Neural cell (in vitro differentiated cells): Measurements from ENCODE around the gene LPIN2. TPM values are rescaled to one million over a fixed set of nuclear protein-coding genes. Genes with fewer than 3 reads are reported as not detected.

Experiments
- H2AFZ ChIP-seq: fragments of 200-600, 300-800 bp; sonication (generic), shearing (Covaris generic); 2 replicates; pipeline ENCODE4 v1.6.0; 2014; ENCODE audit warnings: low read depth, mild to moderate bottlenecking, antibody characterized with exemption, low read length, moderate library complexity
- H3F3A ChIP-seq: fragments of 200-600 bp; shearing (Covaris generic); 2 replicates; pipeline ENCODE4 v1.6.1; 2016; ENCODE audit warnings: mild to moderate bottlenecking, moderate library complexity, mixed read lengths, antibody characterized with exemption, low read length; ENCODE audit not compliant: insufficient read depth, poor library complexity, severe bottlenecking
- H3K27ac ChIP-seq: fragments of 200-600, 300-800 bp; sonication (generic), shearing (Covaris generic); 2 replicates; pipeline ENCODE4 v1.5.1; 2014; ENCODE audit warnings: mild to moderate bottlenecking, low read length, moderate library complexity
- H3K27me3 ChIP-seq: fragments of 300-800, 200-600 bp; sonication (generic), shearing (Covaris generic); 2 replicates; pipeline ENCODE4 v1.6.0; 2014; ENCODE audit warnings: mild to moderate bottlenecking, low read depth, low read length, moderate library complexity; ENCODE audit not compliant: insufficient read depth
- H3K36me3 ChIP-seq: fragments of 300-800, 200-600 bp; sonication (generic), shearing (Covaris generic); 2 replicates; pipeline ENCODE4 v1.5.1; 2014; ENCODE audit warnings: mild to moderate bottlenecking, antibody characterized with exemption, low read length, moderate library complexity; ENCODE audit not compliant: insufficient read depth
- H3K4me2 ChIP-seq: fragments of 300-800, 200-600 bp; sonication (generic), shearing (Covaris generic); 2 replicates; pipeline ENCODE4 v1.6.0; 2014; ENCODE audit warnings: mild to moderate bottlenecking, low read length
- H3K4me3 ChIP-seq: fragments of 300-800, 200-600 bp; sonication (generic), shearing (Covaris generic); 2 replicates; pipeline ENCODE4 v1.5.1; 2014; ENCODE audit warnings: mild to moderate bottlenecking, low read length, moderate library complexity
- H3K79me2 ChIP-seq: fragments of 200-600 bp; shearing (Covaris generic); replicated peaks from 2 replicates; pipeline ENCODE4 v1.6.0; 2014; ENCODE audit warnings: mild to moderate bottlenecking, low read length, moderate library complexity; ENCODE audit not compliant: insufficient read depth
- H3K9ac ChIP-seq: fragments of 300-800, 200-600 bp; sonication (generic), shearing (Covaris generic); 2 replicates; pipeline ENCODE4 v1.6.1; 2016; ENCODE audit warnings: mild to moderate bottlenecking, low read length, mixed read lengths
- H3K9me2 ChIP-seq: fragments of 200-600 bp; shearing (Covaris generic); 2 replicates; pipeline ENCODE4 v1.6.1; 2016; ENCODE audit warnings: mild to moderate bottlenecking, low read length, mixed read lengths; ENCODE audit not compliant: insufficient read depth
- H3K9me3 ChIP-seq: fragments of 200-600, 300-800 bp; sonication (generic), shearing (Covaris generic); 2 replicates; pipeline ENCODE4 v1.6.1; 2016; ENCODE audit warnings: mild to moderate bottlenecking, mixed run types, low read length, moderate library complexity, mixed read lengths
- H4K20me1 ChIP-seq: fragments of 200-600 bp; shearing (Covaris generic); 2 replicates; pipeline ENCODE4 v1.6.1; 2016; ENCODE audit warnings: mild to moderate bottlenecking, mixed run types; ENCODE audit not compliant: insufficient read depth
- CTCF ChIP-seq: fragments of 450-650 bp; IDR thresholded peaks from 2 replicates; pipeline ENCODE4 v1.5.1; 2014; ENCODE audit warnings: antibody characterized with exemption, mild to moderate bottlenecking, moderate library complexity; ENCODE audit not compliant: poor library complexity, severe bottlenecking
- EP300 ChIP-seq: fragments of 450-650 bp; conservative IDR thresholded peaks from 2 replicates; pipeline ENCODE4 v1.6.1; 2014; ENCODE audit warnings: antibody characterized with exemption, mild to moderate bottlenecking, moderate library complexity; ENCODE audit not compliant: poor library complexity, severe bottlenecking
- EZH2 ChIP-seq: fragments of 200-600, 300-800 bp; shearing (Covaris generic), sonication (generic); IDR thresholded peaks from 2 replicates; pipeline ENCODE4 v1.6.1; 2014; ENCODE audit warnings: antibody characterized with exemption, low read length, borderline replicate concordance, mild to moderate bottlenecking; ENCODE audit not compliant: insufficient read depth, poor library complexity, severe bottlenecking
- MXI1 ChIP-seq: fragments of 450-650 bp; conservative IDR thresholded peaks from 2 replicates; pipeline ENCODE4 v1.6.1; 2014; ENCODE audit warnings: antibody characterized with exemption, mild to moderate bottlenecking; ENCODE audit not compliant: poor library complexity, severe bottlenecking
- POLR2AphosphoS5 ChIP-seq: IDR thresholded peaks from 2 replicates; pipeline ENCODE4 v1.6.1; 2012
- RAD21 ChIP-seq: fragments of 450-650 bp; conservative IDR thresholded peaks from 2 replicates; pipeline ENCODE4 v1.6.1; 2014; ENCODE audit warnings: antibody characterized with exemption, mild to moderate bottlenecking, moderate library complexity
- REST ChIP-seq: IDR thresholded peaks from 2 replicates; pipeline ENCODE4 v1.6.1; 2012; ENCODE audit warnings: borderline replicate concordance
- SMC3 ChIP-seq: fragments of 450-650 bp; conservative IDR thresholded peaks from 2 replicates; pipeline ENCODE4 v1.6.1; 2014; ENCODE audit warnings: antibody characterized with exemption, mild to moderate bottlenecking, moderate library complexity; ENCODE audit not compliant: poor library complexity
- TAF1 ChIP-seq: IDR thresholded peaks from 2 replicates; pipeline ENCODE4 v1.6.1; 2012; ENCODE audit warnings: low read depth
- polyA plus RNA-seq: library from polyadenylated mRNA; depleted of rRNA; stranded (reverse); fragments of >200 nt; gene quantifications from 2 replicates; pipeline ENCODE4 v1.2.3, GENCODE V29; 2014

Gene LPIN2
- polyA plus RNA-seq, 1 donor from 2014 or later: 14.4 TPM

DNA sequence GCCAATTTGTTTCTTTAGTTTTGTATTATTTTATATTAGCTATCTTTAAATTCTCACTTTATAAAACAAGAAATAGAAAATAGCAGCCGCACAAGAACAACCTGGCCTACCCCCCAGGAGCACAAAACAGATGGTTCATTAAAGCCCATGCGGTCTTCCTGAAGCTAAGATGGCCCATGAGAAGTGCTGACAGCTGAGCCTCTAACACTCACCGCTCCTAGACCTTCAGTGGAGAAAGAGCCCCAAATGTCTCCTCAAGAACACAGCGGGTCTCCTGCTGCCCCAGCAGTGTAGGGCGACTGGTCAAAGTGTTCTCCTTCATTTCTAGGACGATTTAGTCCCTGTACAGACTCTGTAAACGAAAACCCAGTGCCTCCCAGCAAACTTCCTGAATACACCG lies 45.1 kb downstream of the LPIN2 start:
- H3K27me3 ChIP-seq: no peaks in the 10 kb centered on the region
- no peaks in the 10 kb centered on the region for H3K36me3 ChIP-seq
- H4K20me1 ChIP-seq: no peaks in the 10 kb centered on the region
- no peak overlapping the region for H3K4me3 ChIP-seq
- H3K9me2 ChIP-seq: no peaks in the 10 kb centered on the region
- no peak for TF ChIP-seq EP300
- TF ChIP-seq SMC3: no peak
- TF ChIP-seq TAF1: no peak
- TF ChIP-seq POLR2AphosphoS5: no peak
- TF ChIP-seq CTCF: no peak
- TF ChIP-seq EZH2: no peak
- no peak for TF ChIP-seq MXI1
- TF ChIP-seq REST: no peak
- H3K27ac ChIP-seq: no peak overlapping the region
- H3K79me2 ChIP-seq: no peaks in the 10 kb centered on the region
- H3K9ac ChIP-seq: no peak overlapping the region
- H3F3A ChIP-seq: no peaks in the 10 kb centered on the region
- no peak overlapping the region for H3K4me2 ChIP-seq
- H2AFZ ChIP-seq: no peak overlapping the region
- no peaks in the 10 kb centered on the region for H3K9me3 ChIP-seq

DNA sequence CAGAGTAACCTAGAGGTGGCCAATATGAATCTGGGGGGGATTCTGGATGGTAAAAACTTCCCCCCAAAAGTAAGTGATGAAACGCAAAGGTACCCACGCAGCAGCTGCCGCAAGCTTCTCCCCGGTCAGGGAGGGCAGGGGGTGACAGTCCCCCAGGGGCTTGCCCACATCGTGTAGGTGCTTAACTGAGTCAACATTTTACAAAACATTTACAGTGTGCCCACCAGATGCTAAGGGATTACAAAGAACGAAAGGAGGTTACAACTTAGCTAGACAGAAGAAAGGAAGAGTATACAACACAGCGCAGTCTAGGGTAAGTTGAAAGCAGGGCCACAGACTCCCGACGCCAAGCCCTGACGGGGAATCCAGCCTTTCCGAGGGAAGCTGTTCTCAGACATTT lies 45.6 kb downstream of the LPIN2 start:
- Histone ChIP-seq H4K20me1 (no peaks in the 10 kb centered on the region), H3K4me3 (no peak overlapping the region), H2AFZ (no peak overlapping the region), H3K36me3 (no peaks in the 10 kb centered on the region), H3K9ac (no peak overlapping the region), H3K27ac (no peak overlapping the region), H3K9me3 (no peaks in the 10 kb centered on the region), H3K27me3 (no peaks in the 10 kb centered on the region), H3K4me2 (no peak overlapping the region), H3K79me2 (no peaks in the 10 kb centered on the region), H3K9me2 (no peaks in the 10 kb centered on the region), H3F3A (no peaks in the 10 kb centered on the region)
- TF ChIP-seq EZH2: no peak
- no peak for TF ChIP-seq CTCF
- TF ChIP-seq SMC3: no peak
- no peak for TF ChIP-seq POLR2AphosphoS5
- no peak for TF ChIP-seq MXI1
- TF ChIP-seq RAD21: no peak
- TF ChIP-seq REST: no peak
- no peak for TF ChIP-seq EP300
- no peak for TF ChIP-seq TAF1
